ENCODE data around the gene RGN.

- TF ChIP-seq CTCF (IDR thresholded peaks at IDR 0.05) (no peak), POLR2A (IDR thresholded peaks at IDR 0.05) (no peak)
Measured at GRCh38 chrX:47060708-47061107, 17.5 kb upstream of the RGN start.

Data from prostate gland (tissue), 2 donors.